Endothelial cell (in vitro differentiated cells): Measurements from ENCODE around the gene SUPT16H. TPM values are rescaled to one million over a fixed set of nuclear protein-coding genes. Genes with fewer than 3 reads are reported as not detected.

Experiments used
- DNase-seq: peaks from one replicate; pipeline ENCODE4 v3.0.0; 2021; ENCODE audit warnings: low spot score
- H3K27ac Mint-ChIP-seq: one replicate; pipeline ENCODE4 v1.8.0; 2021; ENCODE audit warnings: mixed read lengths, inconsistent platforms; ENCODE audit not compliant: unreplicated experiment
- H3K27me3 Mint-ChIP-seq: one replicate; pipeline ENCODE4 v1.8.0; 2021; ENCODE audit warnings: mild to moderate bottlenecking, moderate library complexity, mixed read lengths, inconsistent platforms; ENCODE audit not compliant: unreplicated experiment
- H3K36me3 Mint-ChIP-seq: one replicate; pipeline ENCODE4 v1.8.0; 2021; ENCODE audit warnings: mild to moderate bottlenecking, low read depth, mixed read lengths, inconsistent platforms; ENCODE audit not compliant: unreplicated experiment
- H3K4me1 Mint-ChIP-seq: one replicate; pipeline ENCODE4 v1.8.0; 2021; ENCODE audit warnings: mild to moderate bottlenecking, mixed read lengths, inconsistent platforms; ENCODE audit not compliant: unreplicated experiment
- H3K4me3 Mint-ChIP-seq: one replicate; pipeline ENCODE4 v1.8.0; 2021; ENCODE audit warnings: mild to moderate bottlenecking, mixed read lengths, inconsistent platforms; ENCODE audit not compliant: unreplicated experiment
- H3K9me3 Mint-ChIP-seq: one replicate; pipeline ENCODE4 v1.8.0; 2021; ENCODE audit warnings: mixed read lengths, inconsistent platforms; ENCODE audit not compliant: unreplicated experiment
- total RNA-seq: library from RNA; stranded (reverse); fragmentation: NEBNext Ultra II Directional; extraction: Animal tissue kit (Norgen Biotek cat#: 25700); gene quantifications from one replicate; pipeline ENCODE4 v1.2.1, GENCODE V29; 2021; ENCODE audit not compliant: unreplicated experiment
- TF ChIP-seq, protein P1 (sequence below): fragments of 200-600 bp; sonication (generic); IDR thresholded peaks from one replicate; pipeline ENCODE4 v1.5.0; 2021; ENCODE audit warnings: antibody characterized with exemption; ENCODE audit not compliant: unreplicated experiment

SUPT16H gene
- total RNA-seq, 1 donor from 2014 or later: 84.6 TPM

DNA sequence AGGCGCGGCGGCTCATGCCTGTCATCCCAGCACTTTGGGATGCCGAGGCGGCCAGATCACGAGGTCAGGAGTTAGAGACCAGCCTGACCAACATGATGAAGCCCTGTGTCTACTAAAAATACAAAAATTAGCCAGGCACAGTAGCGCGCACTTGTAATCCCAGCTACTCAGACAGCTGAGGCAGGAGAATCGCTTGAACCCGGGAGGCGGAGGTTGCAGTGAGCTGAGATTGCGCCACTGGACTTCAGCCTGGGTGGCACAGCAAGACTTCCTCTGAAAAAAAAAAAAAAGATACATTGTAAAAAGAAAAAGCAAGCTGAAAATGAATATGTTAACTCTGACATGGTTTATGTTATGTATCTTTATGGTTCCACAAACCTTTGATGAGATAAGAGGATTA lies 70.3 kb downstream of the SUPT16H start:
- Mint-ChIP-seq H3K4me3 (no peak overlapping the region), H3K27ac (no peak overlapping the region), H3K27me3 (no peaks in the 10 kb centered on the region), H3K36me3 (no peaks in the 10 kb centered on the region), H3K4me1 (peaks cover 6% of the 10 kb centered on the region), H3K9me3 (no peaks in the 10 kb centered on the region)
- no peak for DNase-seq
- TF ChIP-seq, protein P1, sequence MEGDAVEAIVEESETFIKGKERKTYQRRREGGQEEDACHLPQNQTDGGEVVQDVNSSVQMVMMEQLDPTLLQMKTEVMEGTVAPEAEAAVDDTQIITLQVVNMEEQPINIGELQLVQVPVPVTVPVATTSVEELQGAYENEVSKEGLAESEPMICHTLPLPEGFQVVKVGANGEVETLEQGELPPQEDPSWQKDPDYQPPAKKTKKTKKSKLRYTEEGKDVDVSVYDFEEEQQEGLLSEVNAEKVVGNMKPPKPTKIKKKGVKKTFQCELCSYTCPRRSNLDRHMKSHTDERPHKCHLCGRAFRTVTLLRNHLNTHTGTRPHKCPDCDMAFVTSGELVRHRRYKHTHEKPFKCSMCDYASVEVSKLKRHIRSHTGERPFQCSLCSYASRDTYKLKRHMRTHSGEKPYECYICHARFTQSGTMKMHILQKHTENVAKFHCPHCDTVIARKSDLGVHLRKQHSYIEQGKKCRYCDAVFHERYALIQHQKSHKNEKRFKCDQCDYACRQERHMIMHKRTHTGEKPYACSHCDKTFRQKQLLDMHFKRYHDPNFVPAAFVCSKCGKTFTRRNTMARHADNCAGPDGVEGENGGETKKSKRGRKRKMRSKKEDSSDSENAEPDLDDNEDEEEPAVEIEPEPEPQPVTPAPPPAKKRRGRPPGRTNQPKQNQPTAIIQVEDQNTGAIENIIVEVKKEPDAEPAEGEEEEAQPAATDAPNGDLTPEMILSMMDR: no peak

- TF ChIP-seq, protein P1: no peak
- Mint-ChIP-seq H3K9me3 (no peaks in the 10 kb centered on the region), H3K27me3 (peaks cover 1% of the 10 kb centered on the region), H3K27ac (no peak overlapping the region), H3K4me3 (no peak overlapping the region), H3K4me1 (peaks cover 9% of the 10 kb centered on the region), H3K36me3 (no peaks in the 10 kb centered on the region)
- DNase-seq: no peak
These were observed 72.2 kb downstream of the SUPT16H start for GRCh38 chr14:21311614-21312013.

DNA sequence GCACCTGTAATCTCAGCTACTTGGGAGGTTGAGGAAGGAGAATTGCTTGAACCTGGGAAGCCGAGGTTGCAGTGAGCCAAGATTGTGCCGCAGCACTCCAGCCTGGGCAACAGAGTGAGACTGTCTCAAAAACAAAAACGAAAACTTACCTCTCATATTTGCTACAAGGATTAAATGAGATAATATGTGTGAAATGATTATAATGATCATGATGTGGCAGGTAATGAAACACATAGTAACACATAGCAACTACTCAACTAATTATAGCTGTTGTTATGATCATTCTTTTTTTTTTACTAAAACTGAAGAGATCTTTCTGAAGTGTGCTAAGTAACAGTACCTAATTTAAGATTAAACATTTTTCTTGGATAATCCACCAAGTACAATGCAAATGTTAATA lies 73.9 kb downstream of the SUPT16H start:
- H3K9me3 Mint-ChIP-seq: no peaks in the 10 kb centered on the region
- no peak overlapping the region for H3K27ac Mint-ChIP-seq
- H3K36me3 Mint-ChIP-seq: no peaks in the 10 kb centered on the region
- H3K4me1 Mint-ChIP-seq: peaks cover 9% of the 10 kb centered on the region
- no peak overlapping the region for H3K4me3 Mint-ChIP-seq
- TF ChIP-seq, protein P1: no peak
- H3K27me3 Mint-ChIP-seq: peaks cover 1% of the 10 kb centered on the region
- no peak for DNase-seq

DNA sequence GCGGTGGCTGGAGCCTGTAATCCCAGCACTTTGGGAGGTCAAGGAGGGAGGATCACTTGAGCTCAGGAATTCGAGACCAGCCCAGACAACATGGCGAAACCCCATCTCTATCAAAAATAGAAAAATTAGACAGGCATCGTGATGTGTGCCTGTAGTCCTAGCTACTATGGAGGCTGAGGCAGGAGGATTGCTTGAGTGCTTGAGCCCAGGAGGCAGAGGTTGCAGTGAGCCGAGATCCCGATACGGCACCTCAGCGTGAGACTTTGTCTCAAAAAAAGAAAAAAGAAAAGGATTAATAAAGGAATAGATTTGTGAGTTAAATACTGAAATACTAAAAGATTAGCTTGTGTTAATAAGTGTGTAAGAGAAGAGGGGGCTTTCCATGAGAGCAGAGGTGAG lies 74.6 kb downstream of the SUPT16H start:
- TF ChIP-seq, protein P1: no peak
- no peak for DNase-seq
- Mint-ChIP-seq H3K27me3 (peaks cover 1% of the 10 kb centered on the region), H3K4me3 (peak overlapping the region; percentile 88), H3K36me3 (no peaks in the 10 kb centered on the region), H3K9me3 (no peaks in the 10 kb centered on the region), H3K4me1 (peaks cover 9% of the 10 kb centered on the region), H3K27ac (peak overlapping the region; percentile 59)

DNA sequence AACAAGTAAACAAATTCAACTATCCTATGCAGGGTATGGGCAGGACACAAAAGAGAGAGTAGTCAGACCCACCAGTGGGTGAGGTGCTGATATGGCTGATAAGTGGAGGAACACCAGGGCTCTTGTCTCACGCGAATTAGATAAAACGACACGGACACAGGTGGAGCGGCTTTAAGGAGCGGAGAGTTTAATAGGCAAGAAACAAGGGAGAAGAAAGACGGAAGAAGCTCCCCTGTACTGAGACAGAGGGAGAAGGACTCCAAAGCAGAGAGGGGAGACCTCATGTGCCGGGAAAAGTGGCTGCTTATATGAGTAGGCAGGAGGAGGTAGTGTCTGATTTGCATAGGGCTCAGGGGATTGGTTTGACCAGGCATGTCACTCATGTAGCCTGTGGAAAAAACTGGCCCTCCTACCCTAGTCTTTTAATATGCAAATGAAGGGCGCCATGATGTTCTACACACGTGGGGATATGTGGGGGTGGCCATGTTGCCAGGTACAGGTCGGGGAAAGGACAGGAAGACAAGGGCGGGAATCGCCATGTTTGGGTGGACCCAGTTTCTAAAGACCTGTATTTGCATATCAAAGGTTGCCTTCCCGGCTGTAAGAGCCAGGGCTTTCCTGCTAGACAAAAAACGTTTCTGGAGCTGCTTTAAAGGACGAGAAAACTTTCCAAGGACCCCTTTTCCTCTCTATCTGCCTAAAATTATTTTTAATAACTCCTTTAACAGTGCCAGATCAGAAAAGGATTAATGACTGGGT lies 75.2 kb downstream of the SUPT16H start:
- TF ChIP-seq, protein P1: no peak
- Mint-ChIP-seq H3K27me3 (peaks cover 1% of the 10 kb centered on the region), H3K36me3 (no peaks in the 10 kb centered on the region), H3K9me3 (no peaks in the 10 kb centered on the region), H3K27ac (peak overlapping the region; percentile 59), H3K4me3 (peak overlapping the region; percentile 88), H3K4me1 (peaks cover 9% of the 10 kb centered on the region)
- DNase-seq: peak; percentile 71
